ENCODE data around the gene SARS1. TPM values are rescaled to one million over a fixed set of nuclear protein-coding genes. Genes with fewer than 3 reads are reported as not detected.
A peak's percentile ranks its signal among the peaks of the same experiment; 100 is the strongest.

SARS1 gene
- total RNA-seq, 4 donors from 2014 or later, result 85.8 to 150 (median 134) TPM

GRCh38 chr1:109237512-109237911 is 23.8 kb downstream of the SARS1 start:
- TF ChIP-seq CTCF (IDR thresholded peaks at IDR 0.05) (no peak), POLR2A (IDR thresholded peaks at IDR 0.05) (no peak)
- intact Hi-C loops (cut with DNase I), result no loop called here
- Histone ChIP-seq H3K4me3 (no peak overlapping the region), H3K27me3 (no peaks in the 10 kb centered on the region), H3K36me3 (peaks cover 35 to 69% (median 47%) of the 10 kb centered on the region in 3 donors), H3K9me3 (no peaks in the 10 kb centered on the region), H3K27ac (no peak overlapping the region), H3K4me1 (peaks cover 22 to 41% (median 30%) of the 10 kb centered on the region in 3 donors)
- 80 to 88% methylated on average over 3 of the region's 3 CpGs for WGBS, 2 donors
- no peak for DNase-seq

- Histone ChIP-seq H3K4me1 (peaks cover 22 to 43% (median 30%) of the 10 kb centered on the region in 3 donors), H3K27me3 (no peaks in the 10 kb centered on the region), H3K36me3 (peaks cover 35 to 60% (median 39%) of the 10 kb centered on the region in 3 donors), H3K9me3 (no peaks in the 10 kb centered on the region), H3K27ac (peak overlapping the region in 2 of 4 donors; percentile 85 to 91), H3K4me3 (no peak overlapping the region)
- 64 to 92% methylated on average over 2 of the region's 2 CpGs for WGBS, 2 donors
- no peak for TF ChIP-seq POLR2A (IDR thresholded peaks at IDR 0.05)
- no peak for TF ChIP-seq CTCF (IDR thresholded peaks at IDR 0.05)
- intact Hi-C loops (cut with DNase I), result no loop called here
- no peak for DNase-seq
Observed at GRCh38 chr1:109238382-109238781, 24.7 kb downstream of the SARS1 start.

- Histone ChIP-seq H3K9me3 (no peaks in the 10 kb centered on the region), H3K27ac (peak overlapping the region; percentile 83 to 91 (median 85)), H3K4me3 (no peak overlapping the region), H3K36me3 (peaks cover 35 to 54% (median 39%) of the 10 kb centered on the region in 3 donors), H3K27me3 (no peaks in the 10 kb centered on the region), H3K4me1 (peaks cover 22 to 43% (median 30%) of the 10 kb centered on the region in 3 donors)
- intact Hi-C loops (cut with DNase I), result no loop called here
- 20 to 72% methylated on average over 1 to 4 of the region's 5 CpGs for WGBS, 2 donors
- TF ChIP-seq CTCF (IDR thresholded peaks at IDR 0.05) (no peak), POLR2A (IDR thresholded peaks at IDR 0.05) (no peak)
- no peak for DNase-seq
Observed at GRCh38 chr1:109239047-109239408, 25.3 kb downstream of the SARS1 start.

- intact Hi-C loops (cut with DNase I), result no loop called here
- TF ChIP-seq CTCF (IDR thresholded peaks at IDR 0.05) (peak in 5 of 6 experiments; percentile 23 to 82 (median 64)), POLR2A (IDR thresholded peaks at IDR 0.05) (peak in 1 of 4 donors; percentile 8)
- Histone ChIP-seq H3K4me1 (peaks cover 22 to 43% (median 30%) of the 10 kb centered on the region in 3 donors), H3K4me3 (no peak overlapping the region), H3K27ac (peak overlapping the region; percentile 83 to 91 (median 85)), H3K27me3 (no peaks in the 10 kb centered on the region), H3K36me3 (peaks cover 35 to 48% (median 38%) of the 10 kb centered on the region in 3 donors), H3K9me3 (no peaks in the 10 kb centered on the region)
- DNase-seq, result no peak
- 50 to 53% methylated on average over 5 of the region's 6 CpGs for WGBS, 2 donors
Observed at GRCh38 chr1:109239409-109240068, 25.8 kb downstream of the SARS1 start.

Data from esophagus squamous epithelium (tissue), 5 donors.